Lower lobe of right lung (tissue), 2 donors: ENCODE results near the gene TXN. TPM values are rescaled to one million over a fixed set of nuclear protein-coding genes. Genes with fewer than 3 reads are reported as not detected.

Experiments
- ATAC-seq, 2 donors: fragments of 200-7000 bp; cut with Tn5 transposase; one replicate each; pipeline ENCODE4 v1.9.1; 2020 to 2022; ENCODE audit warnings: mild to moderate bottlenecking in 2 of 2, moderate library complexity in 2 of 2
- DNase-seq: peaks from one replicate; pipeline ENCODE4 v3.0.0-alpha.2; 2020
- H3K27ac ChIP-seq: fragments of 200-600 bp; one replicate; pipeline ENCODE4 v1.8.0; 2022
- H3K27me3 ChIP-seq: fragments of 200-600 bp; one replicate; pipeline ENCODE4 v1.8.0; 2022; ENCODE audit warnings: low read depth
- H3K36me3 ChIP-seq: fragments of 200-600 bp; one replicate; pipeline ENCODE4 v1.8.0; 2022; ENCODE audit warnings: mild to moderate bottlenecking
- H3K4me1 ChIP-seq: fragments of 200-600 bp; one replicate; pipeline ENCODE4 v1.8.0; 2022
- H3K4me3 ChIP-seq: fragments of 200-600 bp; one replicate; pipeline ENCODE4 v1.8.0; 2022; ENCODE audit warnings: mild to moderate bottlenecking
- H3K9me3 ChIP-seq: fragments of 200-600 bp; one replicate; pipeline ENCODE4 v1.8.0; 2022
- intact Hi-C: fragments of 100-400 bp; cut with DNase I; formaldehyde crosslinking; loops from one replicate; pipeline ENCODE4 v1.11.0; 2022
- total RNA-seq: library from RNA; stranded (reverse); fragmentation: NEBNext Ultra II Directional; extraction: Animal tissue kit (Norgen Biotek cat#: 25700); gene quantifications from one replicate; pipeline ENCODE4 v1.2.1, GENCODE V29; 2021
- TF ChIP-seq, protein P1 (sequence below): fragments of 200-600 bp; IDR thresholded peaks from one replicate; pipeline ENCODE4 v1.8.0; 2022; ENCODE audit warnings: antibody characterized with exemption, mild to moderate bottlenecking
- donor health status: DM: no; HTN: yes; CAD: no; lungs with severe emphysema.

Gene TXN
- total RNA-seq, 1 donor from 2014 or later = 170 TPM

DNA sequence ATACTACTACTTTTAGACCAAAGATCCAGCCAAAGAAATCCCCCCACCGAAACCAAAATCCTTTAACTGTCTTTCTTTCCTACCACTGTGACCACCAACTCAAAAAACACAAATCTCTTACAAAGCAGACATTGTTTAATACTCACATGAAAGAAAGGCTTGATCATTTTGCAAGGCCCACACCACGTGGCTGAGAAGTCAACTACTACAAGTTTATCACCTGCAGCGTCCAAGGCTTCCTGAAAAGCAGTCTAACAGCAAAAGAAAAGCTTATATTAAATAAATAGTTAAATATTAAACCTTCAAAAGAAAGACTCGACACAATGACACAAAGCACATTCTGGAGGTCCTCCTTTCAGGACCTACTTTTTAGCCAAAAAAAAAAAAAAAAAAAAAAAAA lies 5.1 kb downstream of the TXN start:
- intact Hi-C loops = no loop called here
- no peak overlapping the region for H3K4me3 ChIP-seq
- H3K27me3 ChIP-seq = no peaks in the 10 kb centered on the region
- H3K4me1 ChIP-seq = peaks cover 32% of the 10 kb centered on the region
- DNase-seq (no peak), ATAC-seq (no peak)
- no peak overlapping the region for H3K27ac ChIP-seq
- H3K9me3 ChIP-seq = no peaks in the 10 kb centered on the region
- H3K36me3 ChIP-seq = peaks cover 50% of the 10 kb centered on the region
- TF ChIP-seq, protein P1, sequence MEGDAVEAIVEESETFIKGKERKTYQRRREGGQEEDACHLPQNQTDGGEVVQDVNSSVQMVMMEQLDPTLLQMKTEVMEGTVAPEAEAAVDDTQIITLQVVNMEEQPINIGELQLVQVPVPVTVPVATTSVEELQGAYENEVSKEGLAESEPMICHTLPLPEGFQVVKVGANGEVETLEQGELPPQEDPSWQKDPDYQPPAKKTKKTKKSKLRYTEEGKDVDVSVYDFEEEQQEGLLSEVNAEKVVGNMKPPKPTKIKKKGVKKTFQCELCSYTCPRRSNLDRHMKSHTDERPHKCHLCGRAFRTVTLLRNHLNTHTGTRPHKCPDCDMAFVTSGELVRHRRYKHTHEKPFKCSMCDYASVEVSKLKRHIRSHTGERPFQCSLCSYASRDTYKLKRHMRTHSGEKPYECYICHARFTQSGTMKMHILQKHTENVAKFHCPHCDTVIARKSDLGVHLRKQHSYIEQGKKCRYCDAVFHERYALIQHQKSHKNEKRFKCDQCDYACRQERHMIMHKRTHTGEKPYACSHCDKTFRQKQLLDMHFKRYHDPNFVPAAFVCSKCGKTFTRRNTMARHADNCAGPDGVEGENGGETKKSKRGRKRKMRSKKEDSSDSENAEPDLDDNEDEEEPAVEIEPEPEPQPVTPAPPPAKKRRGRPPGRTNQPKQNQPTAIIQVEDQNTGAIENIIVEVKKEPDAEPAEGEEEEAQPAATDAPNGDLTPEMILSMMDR = no peak

DNA sequence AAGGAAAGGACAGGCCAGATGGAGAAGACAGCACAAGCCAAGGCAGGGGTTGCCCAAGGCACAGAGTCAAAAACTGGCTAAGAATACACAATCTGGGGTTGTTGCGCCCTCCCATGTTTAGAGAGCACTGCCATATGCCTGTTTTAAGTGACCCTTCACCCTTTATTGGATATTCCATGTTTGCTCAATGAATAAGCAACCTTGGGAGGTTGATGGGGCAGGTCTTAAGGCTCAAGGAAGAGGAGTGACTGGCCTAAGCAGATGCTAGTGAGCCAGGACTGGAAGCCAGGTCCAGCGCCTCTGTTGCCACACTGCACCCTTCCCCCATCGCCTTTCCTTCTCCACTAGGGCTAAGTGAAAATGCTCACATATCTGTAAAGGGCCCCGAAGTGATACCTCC lies 6.7 kb downstream of the TXN start:
- TF ChIP-seq, protein P1 = no peak
- H3K4me1 ChIP-seq = peaks cover 27% of the 10 kb centered on the region
- H3K36me3 ChIP-seq = peaks cover 66% of the 10 kb centered on the region
- ATAC-seq (no peak), DNase-seq (no peak)
- H3K4me3 ChIP-seq = no peak overlapping the region
- no peaks in the 10 kb centered on the region for H3K27me3 ChIP-seq
- no peaks in the 10 kb centered on the region for H3K9me3 ChIP-seq
- no peak overlapping the region for H3K27ac ChIP-seq
- intact Hi-C loops = no loop called here

DNA sequence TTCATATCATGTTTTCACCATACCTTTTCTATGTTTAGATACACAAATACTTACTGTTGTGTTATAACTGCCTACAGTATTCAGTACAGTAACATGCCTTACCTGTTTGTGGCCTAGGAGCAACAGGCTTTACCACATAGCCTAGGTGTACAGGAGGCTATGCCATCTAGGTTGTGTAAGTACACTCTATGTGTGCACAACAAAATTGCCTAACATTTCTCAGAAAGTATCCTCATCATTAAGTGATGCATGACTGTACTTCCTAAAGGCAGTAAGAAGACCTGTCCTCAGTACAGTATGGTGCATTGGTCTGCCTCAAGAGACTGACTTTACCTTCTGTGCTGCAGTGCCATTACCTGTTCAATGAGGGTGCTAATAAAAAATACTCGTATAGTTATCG lies 7.9 kb downstream of the TXN start:
- intact Hi-C loops = no loop called here
- peaks cover 78% of the 10 kb centered on the region for H3K36me3 ChIP-seq
- peak in 1 of 2 donors; percentile 37 for ATAC-seq
- H3K27ac ChIP-seq = no peak overlapping the region
- TF ChIP-seq, protein P1 = no peak
- H3K4me1 ChIP-seq = peaks cover 14% of the 10 kb centered on the region
- H3K27me3 ChIP-seq = no peaks in the 10 kb centered on the region
- no peaks in the 10 kb centered on the region for H3K9me3 ChIP-seq
- H3K4me3 ChIP-seq = no peak overlapping the region
- no peak for DNase-seq

DNA sequence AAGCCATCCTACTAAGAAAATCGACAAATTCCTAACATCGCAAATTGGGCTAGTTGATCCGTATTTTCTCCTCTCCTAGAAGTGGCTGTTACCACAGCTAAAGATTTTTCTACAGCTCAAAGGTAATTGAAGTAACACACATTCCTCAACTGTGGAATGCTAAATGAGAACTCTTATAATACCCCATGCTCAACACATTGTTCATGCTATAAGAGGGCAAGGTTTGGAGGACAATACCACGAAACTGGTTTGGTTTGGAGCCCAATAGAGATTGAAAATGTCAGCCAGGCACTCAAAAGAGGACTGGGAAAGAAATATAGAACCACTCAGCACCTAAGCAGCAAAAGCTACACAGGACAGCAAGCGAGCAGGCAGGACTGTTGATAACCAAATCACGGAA lies 10.1 kb downstream of the TXN start:
- H3K9me3 ChIP-seq = no peaks in the 10 kb centered on the region
- H3K27me3 ChIP-seq = no peaks in the 10 kb centered on the region
- DNase-seq (no peak), ATAC-seq (peak; percentile 40 to 65)
- no peaks in the 10 kb centered on the region for H3K4me1 ChIP-seq
- TF ChIP-seq, protein P1 = no peak
- no peak overlapping the region for H3K4me3 ChIP-seq
- H3K27ac ChIP-seq = no peak overlapping the region
- intact Hi-C loops = no loop called here
- peaks cover 89% of the 10 kb centered on the region for H3K36me3 ChIP-seq

DNA sequence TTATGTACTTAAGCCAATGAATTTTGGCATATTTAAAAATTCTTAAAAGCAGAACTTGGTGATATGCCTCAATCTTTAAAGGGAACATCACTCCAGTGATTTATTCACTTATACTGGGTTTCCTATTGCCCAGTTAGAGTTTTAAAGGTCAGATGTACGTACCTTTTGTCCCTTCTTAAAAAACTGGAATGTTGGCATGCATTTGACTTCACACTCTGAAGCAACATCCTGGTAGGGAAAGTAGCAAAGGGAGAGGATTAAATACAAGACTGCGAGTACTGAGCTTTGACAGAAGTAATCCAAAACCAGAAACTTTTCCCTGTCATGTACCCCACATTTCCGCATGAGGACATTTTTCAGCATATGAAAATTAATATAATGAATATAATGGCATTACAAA lies 11.7 kb downstream of the TXN start:
- TF ChIP-seq, protein P1 = no peak
- Histone ChIP-seq H3K4me3 (no peak overlapping the region), H3K4me1 (no peaks in the 10 kb centered on the region), H3K27me3 (no peaks in the 10 kb centered on the region), H3K27ac (no peak overlapping the region), H3K9me3 (no peaks in the 10 kb centered on the region), H3K36me3 (peaks cover 73% of the 10 kb centered on the region)
- ATAC-seq (no peak), DNase-seq (no peak)
- intact Hi-C loops = no loop called here

DNA sequence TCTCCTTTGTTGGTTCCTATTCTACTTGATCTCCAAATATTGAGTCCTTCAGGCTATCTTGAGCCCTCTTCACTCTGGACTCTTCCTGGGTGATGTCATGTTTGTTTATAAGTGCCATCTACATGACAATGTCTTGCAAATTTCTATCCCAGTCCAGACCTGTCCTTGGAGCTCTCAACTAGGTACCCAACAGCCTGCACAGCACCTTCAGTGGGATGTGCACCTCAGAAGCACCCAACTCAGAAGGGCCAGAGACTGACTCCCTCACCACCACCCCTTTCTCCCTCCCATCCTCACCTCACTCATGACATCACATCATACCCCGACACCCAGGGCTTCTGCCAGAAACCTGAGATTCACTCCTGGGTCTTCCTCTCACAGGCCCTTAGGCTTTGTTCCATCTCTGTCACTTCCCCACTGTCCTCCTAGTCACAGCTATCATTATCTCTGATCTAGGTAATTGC lies 14.4 kb downstream of the TXN start:
- intact Hi-C loops = no loop called here
- DNase-seq (no peak), ATAC-seq (peak; percentile 11 to 23)
- Histone ChIP-seq H3K4me1 (no peaks in the 10 kb centered on the region), H3K27ac (no peak overlapping the region), H3K27me3 (no peaks in the 10 kb centered on the region), H3K9me3 (no peaks in the 10 kb centered on the region), H3K4me3 (no peak overlapping the region), H3K36me3 (peaks cover 46% of the 10 kb centered on the region)
- TF ChIP-seq, protein P1 = no peak
